ENCODE measurements around the gene PDZK1IP1. TPM values are rescaled to one million over a fixed set of nuclear protein-coding genes. Genes with fewer than 3 reads are reported as not detected.

Gene PDZK1IP1
- total RNA-seq, 1 donor from 2014 or later = not detected

DNA sequence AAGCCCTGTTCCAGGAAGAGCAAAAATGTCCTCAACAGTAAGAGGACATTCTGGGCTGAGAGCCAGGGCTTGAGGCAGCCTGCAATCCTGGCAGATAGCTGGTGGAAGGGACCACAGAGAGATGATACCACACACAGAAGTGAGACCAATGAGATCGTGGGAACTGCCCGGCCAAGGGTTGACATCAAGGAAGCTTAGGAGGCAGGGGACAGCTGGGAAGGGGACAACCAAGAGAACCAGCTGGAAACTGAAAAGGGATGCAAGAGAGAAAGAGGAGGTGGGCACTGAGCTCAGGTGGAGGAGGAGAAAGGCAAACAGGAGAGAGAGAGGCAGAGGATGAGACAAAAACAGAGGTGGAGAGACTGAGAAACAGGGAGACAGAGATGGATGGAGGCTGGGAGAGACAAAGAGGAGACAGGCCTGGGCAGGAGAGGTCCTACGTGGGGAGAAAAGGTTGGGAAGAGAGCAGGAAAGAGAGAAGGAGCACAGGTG, 9.2 kb downstream of the PDZK1IP1 start:
- peak overlapping the region; percentile 21 for H3K27ac Mint-ChIP-seq (ENCODE audit: unreplicated experiment)
- H3K4me3 Mint-ChIP-seq (ENCODE audit: unreplicated experiment) = peak overlapping the region; percentile 43
- TF ChIP-seq, protein P1, sequence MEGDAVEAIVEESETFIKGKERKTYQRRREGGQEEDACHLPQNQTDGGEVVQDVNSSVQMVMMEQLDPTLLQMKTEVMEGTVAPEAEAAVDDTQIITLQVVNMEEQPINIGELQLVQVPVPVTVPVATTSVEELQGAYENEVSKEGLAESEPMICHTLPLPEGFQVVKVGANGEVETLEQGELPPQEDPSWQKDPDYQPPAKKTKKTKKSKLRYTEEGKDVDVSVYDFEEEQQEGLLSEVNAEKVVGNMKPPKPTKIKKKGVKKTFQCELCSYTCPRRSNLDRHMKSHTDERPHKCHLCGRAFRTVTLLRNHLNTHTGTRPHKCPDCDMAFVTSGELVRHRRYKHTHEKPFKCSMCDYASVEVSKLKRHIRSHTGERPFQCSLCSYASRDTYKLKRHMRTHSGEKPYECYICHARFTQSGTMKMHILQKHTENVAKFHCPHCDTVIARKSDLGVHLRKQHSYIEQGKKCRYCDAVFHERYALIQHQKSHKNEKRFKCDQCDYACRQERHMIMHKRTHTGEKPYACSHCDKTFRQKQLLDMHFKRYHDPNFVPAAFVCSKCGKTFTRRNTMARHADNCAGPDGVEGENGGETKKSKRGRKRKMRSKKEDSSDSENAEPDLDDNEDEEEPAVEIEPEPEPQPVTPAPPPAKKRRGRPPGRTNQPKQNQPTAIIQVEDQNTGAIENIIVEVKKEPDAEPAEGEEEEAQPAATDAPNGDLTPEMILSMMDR (IDR thresholded peaks at IDR 0.05; ENCODE audit: partially characterized antibody, unreplicated experiment) = no peak
- DNase-seq = no peak
- peaks cover 16% of the 10 kb centered on the region for H3K9me3 Mint-ChIP-seq (ENCODE audit: unreplicated experiment)
- H3K27me3 Mint-ChIP-seq (ENCODE audit: unreplicated experiment) = peaks cover 11% of the 10 kb centered on the region
- no peaks in the 10 kb centered on the region for H3K36me3 Mint-ChIP-seq (ENCODE audit: unreplicated experiment)
- peaks cover 18% of the 10 kb centered on the region for H3K4me1 Mint-ChIP-seq (ENCODE audit: low read depth, unreplicated experiment)

DNA sequence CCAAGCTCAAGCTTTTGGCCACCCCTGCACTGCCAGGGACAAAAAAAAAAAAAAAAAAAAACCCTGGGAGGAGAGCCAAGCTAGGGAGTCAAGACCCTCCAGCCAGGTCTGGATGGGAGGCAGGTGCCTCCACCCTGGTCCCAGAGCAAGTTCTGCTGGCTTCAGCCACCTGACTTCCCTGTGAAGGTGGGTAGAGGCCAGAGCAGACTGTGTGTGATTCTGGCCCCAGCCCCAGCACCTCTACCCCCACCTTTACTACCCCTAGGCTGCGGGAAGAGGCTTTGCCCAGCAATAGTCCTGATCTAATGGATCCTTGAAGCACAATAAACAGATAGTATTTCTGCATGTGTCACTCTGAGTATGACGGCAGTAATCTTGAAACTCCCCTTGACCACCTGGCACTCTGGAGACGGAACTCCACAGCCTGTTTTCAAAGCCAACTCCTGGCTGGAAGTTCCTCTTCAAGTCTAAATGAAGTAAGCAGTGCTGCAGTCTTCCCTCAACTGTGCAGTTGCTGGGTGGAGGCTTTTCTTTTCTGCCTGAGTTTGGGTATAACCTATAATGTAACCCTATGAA, 9.8 kb downstream of the PDZK1IP1 start:
- H3K4me3 Mint-ChIP-seq (ENCODE audit: unreplicated experiment) = no peak overlapping the region
- peaks cover 11% of the 10 kb centered on the region for H3K9me3 Mint-ChIP-seq (ENCODE audit: unreplicated experiment)
- peak overlapping the region; percentile 21 for H3K27ac Mint-ChIP-seq (ENCODE audit: unreplicated experiment)
- no peak for DNase-seq
- H3K4me1 Mint-ChIP-seq (ENCODE audit: low read depth, unreplicated experiment) = peaks cover 19% of the 10 kb centered on the region
- peaks cover 10% of the 10 kb centered on the region for H3K27me3 Mint-ChIP-seq (ENCODE audit: unreplicated experiment)
- no peaks in the 10 kb centered on the region for H3K36me3 Mint-ChIP-seq (ENCODE audit: unreplicated experiment)
- TF ChIP-seq, protein P1 (IDR thresholded peaks at IDR 0.05; ENCODE audit: partially characterized antibody, unreplicated experiment) = no peak

DNA sequence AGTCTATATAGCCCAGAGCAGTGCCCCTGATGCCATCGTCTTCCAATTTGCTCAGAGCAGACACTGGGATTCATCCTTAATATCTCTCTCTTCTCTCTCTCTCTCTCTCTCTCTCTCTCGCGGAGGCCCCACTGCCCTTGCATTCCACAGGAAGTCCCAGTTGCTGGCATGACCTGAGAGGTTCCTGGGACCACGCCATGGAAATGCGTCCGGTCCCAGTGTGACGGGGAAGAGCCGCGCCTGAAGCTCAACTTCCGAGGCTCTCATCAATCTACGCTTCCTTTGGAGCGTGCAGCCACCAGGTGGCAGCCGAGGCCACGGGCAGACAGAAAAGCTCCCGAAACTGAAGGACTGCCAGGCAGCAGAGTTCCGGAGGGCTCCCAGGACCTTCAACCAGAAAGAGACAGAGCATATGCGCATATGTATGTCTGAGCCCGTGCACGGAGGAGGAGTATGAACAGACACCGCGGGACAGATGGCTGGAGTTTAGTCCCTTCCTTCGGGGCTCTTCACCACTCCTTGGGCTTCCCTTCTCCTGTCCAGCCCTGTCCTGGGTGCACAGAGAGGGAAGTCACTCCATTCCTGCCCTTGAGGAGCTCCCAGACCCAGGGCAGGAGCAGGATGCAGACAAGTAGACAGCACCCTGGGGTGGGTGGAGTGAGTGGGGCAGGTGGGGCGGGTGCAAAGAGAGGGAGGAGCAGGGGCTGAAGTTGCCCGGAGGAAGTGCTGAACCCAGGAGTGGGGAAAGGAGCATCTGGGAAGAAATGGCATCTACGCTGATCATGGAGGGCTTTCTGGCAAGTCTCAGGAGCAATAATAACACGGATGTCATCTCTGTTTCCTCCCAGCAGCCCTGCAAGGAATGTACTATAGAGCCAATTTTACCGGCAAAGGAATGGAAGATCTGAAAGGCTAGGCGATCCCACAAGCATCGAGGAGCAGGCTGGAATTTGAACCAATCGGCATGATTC, 10.5 kb downstream of the PDZK1IP1 start:
- H3K9me3 Mint-ChIP-seq (ENCODE audit: unreplicated experiment) = peaks cover 11% of the 10 kb centered on the region
- TF ChIP-seq, protein P1 (IDR thresholded peaks at IDR 0.05; ENCODE audit: partially characterized antibody, unreplicated experiment) = peak; percentile 77
- H3K36me3 Mint-ChIP-seq (ENCODE audit: unreplicated experiment) = no peaks in the 10 kb centered on the region
- H3K27ac Mint-ChIP-seq (ENCODE audit: unreplicated experiment) = peak overlapping the region; percentile 65
- H3K27me3 Mint-ChIP-seq (ENCODE audit: unreplicated experiment) = peaks cover 9% of the 10 kb centered on the region
- peak overlapping the region; percentile 78 for H3K4me3 Mint-ChIP-seq (ENCODE audit: unreplicated experiment)
- H3K4me1 Mint-ChIP-seq (ENCODE audit: low read depth, unreplicated experiment) = peaks cover 24% of the 10 kb centered on the region
- DNase-seq = peak; percentile 93

DNA sequence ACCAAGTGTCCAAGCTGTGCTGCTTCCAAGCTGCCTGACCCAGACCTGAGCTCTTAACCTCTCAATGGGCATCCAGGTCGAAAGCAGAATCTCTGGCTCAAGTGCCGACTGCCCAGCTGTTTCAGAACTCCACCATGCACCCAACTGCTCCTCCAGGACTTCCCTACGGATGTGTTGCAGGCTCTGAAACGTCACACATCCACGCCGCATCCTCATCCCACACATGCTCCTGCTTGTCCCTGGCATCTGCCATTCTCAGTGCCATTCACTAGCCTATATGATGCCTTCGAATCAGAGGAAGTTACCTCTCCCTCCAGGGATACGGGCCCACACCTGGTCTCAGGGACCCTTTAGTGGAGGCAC, 11.2 kb downstream of the PDZK1IP1 start:
- H3K27me3 Mint-ChIP-seq (ENCODE audit: unreplicated experiment) = peaks cover 9% of the 10 kb centered on the region
- no peaks in the 10 kb centered on the region for H3K36me3 Mint-ChIP-seq (ENCODE audit: unreplicated experiment)
- peaks cover 24% of the 10 kb centered on the region for H3K4me1 Mint-ChIP-seq (ENCODE audit: low read depth, unreplicated experiment)
- TF ChIP-seq, protein P1 (IDR thresholded peaks at IDR 0.05; ENCODE audit: partially characterized antibody, unreplicated experiment) = no peak
- peak overlapping the region; percentile 65 for H3K27ac Mint-ChIP-seq (ENCODE audit: unreplicated experiment)
- no peak for DNase-seq
- peaks cover 11% of the 10 kb centered on the region for H3K9me3 Mint-ChIP-seq (ENCODE audit: unreplicated experiment)
- H3K4me3 Mint-ChIP-seq (ENCODE audit: unreplicated experiment) = peak overlapping the region; percentile 78

Data from glutamatergic neuron (in vitro differentiated cells).